ENCODE results near the gene ARMC6. TPM values are rescaled to one million over a fixed set of nuclear protein-coding genes. Genes with fewer than 3 reads are reported as not detected.

Gene ARMC6
- total RNA-seq, 1 donor from 2014 or later: 49.8 TPM

DNA sequence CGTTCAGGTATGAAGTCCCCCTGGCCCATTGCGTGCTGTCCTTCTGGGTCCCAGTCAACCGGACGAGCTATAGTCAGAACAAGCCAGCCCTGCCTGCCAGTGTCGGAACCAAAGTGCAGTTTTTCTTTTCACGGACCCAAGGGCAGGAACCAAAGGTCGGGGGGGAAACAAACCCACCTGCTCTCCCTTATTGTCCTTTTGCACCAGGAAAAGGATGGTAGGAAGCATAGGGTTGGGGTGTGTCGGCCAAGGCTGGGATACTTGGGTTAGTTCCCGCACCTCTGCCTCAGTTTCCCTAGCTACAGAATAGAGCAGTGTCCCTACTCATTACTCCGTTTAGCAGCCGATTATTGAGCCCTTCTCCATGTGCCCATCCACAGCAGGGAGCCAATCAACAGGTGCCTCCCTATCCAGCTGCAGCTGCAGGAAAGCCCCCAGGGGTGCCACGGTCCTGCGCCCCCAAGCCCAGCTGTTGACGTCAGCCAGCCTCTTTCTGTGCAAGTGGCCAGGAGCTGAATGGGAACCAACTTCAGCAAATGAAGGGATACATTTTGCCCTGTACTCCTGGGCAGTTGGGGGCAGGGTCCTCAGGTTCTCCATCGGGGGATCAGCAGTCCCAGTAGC lies 21.0 kb downstream of the ARMC6 start:
- DNase-seq (ENCODE audit: low read depth in 2 of 2): no peak

DNA sequence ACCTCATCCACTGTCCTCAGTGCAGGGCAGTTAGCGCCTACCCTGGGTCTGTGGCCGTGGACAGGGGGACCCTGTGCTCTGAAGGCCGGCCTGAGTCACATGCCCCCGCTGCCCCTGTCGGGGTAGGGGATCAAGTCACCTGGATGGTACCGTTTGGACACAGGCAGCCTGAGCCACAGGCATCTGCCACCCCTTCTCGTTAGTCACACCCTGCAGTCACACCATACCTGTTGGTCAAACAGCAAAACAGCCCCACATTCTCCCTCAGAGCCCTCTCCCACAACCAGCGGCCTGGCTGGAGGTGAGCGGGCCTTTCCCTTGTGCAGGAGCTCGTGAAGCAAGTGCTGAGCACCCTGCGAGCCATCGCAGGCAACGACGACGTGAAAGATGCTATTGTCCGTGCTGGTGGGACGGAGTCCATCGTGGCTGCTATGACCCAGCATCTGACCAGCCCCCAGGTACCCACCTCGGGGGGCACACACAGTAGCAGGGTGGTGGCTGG lies 21.6 kb downstream of the ARMC6 start:
- DNase-seq (ENCODE audit: low read depth in 2 of 2): no peak

DNA sequence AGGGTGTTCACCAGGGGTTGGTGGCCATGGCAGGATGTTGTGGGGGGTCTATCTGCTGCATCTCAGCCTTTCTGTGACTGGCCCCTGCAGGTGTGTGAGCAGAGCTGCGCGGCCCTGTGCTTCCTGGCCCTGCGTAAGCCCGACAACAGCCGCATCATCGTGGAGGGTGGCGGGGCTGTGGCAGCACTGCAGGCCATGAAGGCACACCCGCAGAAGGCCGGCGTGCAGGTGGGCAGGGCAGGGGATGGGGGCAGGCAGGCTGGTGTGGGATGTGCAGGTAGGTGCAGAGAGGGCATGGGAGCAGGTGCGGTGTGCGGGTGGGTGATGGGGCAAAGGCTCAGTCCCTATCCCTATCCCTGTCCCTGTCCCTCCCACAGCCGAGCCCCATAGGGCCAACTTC lies 22.3 kb downstream of the ARMC6 start:
- DNase-seq (ENCODE audit: low read depth in 2 of 2): no peak

DNA sequence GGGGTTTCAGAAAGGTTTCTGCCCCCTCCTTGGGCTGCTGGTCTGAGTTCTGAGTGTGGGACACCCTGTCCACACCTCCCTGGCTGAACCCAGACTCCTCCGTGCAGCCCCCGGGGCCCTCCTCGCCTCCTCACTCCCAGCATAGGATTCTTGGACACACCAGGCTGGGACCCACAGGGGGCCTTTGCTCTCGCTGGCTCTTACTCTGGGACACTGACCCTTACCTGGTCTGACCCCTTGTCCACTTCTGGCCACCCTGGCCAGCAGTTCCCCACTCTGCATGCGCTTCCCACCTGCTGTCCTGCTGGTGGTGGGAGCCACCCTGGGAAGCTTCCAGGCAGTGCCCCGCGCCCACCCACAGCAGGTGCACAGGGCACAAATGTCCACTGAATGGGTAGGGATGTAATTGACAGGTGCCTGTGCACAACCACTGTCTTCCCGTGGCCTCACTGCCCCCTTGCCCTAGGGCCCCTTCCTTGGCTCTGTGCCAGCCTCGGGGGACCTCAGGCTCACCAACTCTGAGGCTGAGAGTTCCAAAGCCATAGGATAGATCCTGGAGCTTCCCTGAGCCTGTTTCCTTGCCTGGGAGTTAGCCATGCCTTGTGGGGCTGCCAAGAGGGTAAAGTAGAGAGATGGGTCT lies 23.4 kb downstream of the ARMC6 start:
- DNase-seq (ENCODE audit: low read depth in 2 of 2): no peak

DNA sequence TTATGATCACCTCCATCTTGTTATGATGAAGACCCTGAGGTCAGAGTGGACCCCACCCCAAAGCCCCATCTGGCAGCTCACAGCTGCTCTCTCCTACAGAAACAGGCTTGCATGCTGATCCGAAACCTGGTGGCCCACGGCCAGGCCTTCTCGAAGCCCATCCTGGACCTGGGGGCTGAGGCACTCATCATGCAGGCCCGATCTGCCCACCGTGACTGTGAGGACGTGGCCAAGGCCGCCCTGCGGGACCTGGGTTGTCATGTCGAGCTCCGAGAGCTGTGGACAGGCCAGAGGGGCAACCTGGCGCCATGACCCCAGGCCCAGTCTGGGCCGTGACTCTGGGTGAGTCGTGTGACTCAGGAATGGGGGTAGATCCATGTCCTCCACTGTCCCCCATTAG lies 23.9 kb downstream of the ARMC6 start:
- no peak for DNase-seq (ENCODE audit: low read depth in 2 of 2)

DNA sequence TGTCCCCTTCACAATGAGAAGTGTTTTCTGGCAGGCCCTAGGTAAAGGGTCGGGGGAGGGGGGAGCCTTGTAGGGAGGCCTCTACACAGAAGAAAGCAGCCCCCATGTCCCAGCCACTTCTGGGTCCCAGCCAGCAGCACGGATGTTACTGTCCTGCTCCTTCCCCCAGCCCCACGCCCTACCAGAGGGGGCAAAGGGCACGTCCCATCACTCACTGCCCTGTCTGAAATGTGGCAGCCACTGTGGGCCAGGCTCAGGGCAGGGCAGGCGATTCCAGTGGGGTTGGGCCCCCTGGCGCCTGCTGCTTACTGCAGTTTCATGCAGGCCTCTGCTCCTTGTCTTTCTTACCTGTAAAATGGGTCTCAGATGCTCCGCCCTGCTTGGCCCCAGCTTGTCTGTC lies 24.3 kb downstream of the ARMC6 start:
- no peak for DNase-seq (ENCODE audit: low read depth in 2 of 2)

DNA sequence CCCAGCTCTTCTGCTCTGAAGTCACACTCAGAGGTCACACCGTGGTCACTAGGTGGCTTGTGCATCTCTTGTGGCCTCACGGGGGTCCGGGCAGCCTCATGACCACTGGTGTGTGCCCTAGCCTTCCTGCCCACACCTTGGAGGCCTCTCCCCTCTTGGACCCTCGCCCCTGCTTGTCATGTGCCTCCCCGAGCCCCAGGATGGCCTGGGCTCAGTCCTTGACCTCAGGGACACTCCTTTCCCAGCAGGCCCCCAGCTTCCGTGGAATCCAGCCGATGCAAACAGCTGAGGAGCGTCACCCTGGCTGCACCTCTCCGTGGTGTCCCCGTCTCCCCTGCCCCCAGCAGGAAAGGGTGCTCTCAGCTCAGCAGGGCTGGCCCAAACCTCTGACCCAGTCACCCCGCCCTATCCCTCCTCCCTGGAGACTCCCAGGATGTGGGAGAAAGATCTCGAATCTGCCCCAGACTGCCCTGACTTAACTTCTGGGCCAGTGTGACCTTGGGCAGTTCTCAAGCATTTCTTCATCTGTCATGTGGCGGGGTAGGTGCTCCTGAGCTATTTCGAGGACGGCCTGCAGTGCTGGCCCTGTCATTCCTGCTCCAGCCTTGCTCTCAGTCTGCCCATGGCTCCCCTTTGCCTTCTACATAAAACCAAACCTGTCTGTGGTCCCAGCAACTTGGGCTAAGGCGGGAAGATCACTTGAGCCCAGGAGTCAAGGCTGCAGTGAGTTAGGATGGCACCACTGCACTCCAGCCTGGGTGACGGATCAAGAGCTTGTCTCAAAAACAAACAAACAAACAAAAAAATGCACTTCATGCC lies 25.8 kb downstream of the ARMC6 start:
- DNase-seq (ENCODE audit: low read depth in 2 of 2): no peak

DNA sequence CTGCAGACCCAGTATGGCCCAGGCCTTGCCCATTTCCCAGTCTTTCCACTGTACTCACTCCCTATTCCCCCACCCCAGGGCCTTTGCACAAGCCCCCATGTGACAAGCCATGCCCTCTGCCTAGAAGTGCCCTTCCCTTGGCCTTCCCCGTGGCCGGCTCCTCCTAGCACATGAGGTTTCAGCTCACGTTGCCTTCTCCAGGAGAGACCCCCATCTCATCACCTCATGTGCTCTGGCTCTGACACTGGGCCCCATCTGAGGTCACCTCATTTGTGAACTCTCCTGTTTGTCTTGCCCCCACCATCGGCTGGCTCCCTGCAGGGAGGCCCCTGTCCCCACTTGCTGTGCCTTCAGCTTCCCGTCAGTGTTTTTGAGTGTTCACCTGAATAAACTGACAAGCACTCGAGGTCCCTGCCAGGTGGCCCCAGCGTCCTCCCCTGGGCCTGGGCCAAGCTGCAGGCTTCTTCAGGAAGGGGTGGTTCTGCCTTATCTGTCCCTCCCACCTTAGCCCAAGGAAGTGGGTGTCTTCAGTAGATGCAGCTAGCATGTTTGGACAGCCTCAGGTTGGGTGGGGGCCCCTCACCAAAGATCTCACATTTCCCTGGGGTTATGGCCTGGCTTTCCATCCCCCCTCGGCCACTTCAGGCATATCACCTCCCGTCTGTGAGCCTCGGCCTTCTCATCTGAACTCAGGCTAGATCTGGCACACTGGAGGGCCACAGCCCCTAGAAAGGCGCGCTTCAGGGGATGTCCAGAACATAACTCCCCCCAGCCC lies 26.6 kb downstream of the ARMC6 start:
- no peak for DNase-seq (ENCODE audit: low read depth in 2 of 2)

DNA sequence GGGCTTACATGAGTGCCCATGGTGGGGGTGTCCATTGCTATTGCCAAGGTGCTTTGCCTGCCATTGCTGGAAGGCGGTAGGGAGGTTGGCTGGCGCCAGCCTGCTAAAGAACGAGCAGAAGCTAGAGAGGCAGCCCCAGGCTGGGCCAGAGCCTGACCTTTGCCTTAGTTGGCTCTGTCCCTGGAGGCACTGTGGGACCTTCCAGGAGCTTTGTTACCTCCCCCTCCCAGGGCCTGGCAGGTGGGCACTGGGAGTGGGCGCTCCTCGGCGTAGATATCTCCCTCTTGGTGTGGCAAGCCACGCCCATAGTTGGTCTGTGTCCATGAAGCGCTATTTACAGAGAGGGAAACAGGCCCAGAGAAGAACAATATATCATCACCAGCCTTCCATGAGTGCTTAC lies 28.1 kb downstream of the ARMC6 start:
- DNase-seq (ENCODE audit: low read depth in 2 of 2): no peak

DNA sequence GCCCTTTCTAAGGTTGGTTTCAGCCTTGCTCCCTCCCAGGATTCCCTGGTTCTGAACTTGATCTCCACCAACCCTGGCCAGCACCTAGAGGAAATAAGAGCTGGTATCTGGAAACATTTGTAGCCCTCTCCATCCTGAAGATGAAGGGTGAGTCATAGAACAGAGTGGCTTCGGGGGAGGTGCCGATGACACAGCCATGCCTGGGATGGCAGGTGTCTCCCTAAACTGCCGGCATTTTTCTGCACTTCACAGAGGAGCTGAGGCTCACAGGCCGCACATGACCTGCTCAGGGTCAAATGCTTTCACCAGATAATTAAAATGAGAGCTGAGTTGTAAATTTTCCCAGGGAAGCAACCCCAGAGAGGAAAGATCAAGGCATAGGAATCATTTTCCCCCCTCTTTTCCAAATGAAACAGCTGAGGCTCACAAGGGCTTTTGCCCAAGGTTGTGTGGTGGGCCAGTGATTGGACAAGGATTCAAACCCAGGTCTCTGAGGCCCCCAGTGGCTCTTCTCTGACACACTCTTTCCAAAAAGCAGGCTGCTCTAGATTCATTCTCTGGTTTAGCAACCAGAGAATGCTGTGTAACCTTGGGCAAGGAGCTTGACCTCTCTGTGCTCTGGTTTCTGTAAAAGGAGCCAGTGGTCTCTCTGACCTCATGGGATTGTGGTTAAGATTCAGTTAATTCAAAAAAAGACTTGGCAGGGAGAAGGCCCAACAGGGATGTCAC lies 29.2 kb downstream of the ARMC6 start:
- peak in 1 of 2 donors; percentile 19 for DNase-seq (ENCODE audit: low read depth in 2 of 2)

DNA sequence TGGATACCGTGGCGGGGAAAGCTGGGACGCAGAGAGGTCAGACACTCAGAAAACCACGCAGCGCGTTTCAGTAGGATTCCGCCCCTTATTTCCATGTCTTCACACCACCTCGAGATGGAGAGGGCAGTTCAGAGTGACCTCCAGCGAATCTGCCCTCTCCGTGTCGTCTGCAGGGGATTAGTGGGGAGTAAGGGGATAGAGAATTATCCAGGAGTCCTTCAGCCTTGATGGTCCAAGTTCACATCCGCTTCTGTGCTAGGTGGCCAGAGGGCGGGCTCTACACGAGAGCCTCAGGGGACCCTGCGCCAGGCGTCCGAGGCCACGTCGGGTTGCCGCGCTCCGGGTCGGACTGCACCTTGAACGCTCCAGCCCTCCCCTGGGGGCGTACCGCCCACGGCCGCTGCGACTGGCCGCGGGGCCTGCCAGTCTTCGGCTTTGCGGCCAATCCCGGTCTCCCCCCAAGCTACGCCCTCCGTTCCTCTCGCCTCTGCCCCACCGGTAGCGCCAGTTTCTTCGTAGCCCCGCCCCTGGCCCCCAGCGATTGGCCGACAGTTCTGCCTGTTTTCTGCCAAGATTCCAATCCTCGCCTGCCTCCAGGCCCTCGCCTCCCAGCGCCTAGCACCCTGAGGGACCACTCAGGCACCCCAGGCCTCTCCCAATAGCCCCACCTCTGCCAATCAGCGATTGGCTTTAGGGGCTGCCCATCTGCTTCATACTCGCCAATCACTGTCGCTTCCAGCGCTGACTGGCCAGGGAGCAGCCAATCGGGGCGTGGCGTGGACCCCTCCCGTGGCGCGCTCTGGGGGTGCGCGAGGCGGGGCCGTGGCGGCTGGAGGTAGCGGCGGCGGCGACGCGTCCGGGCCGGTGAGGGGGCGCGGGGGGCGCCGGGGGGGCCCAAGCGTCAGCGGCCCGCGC lies 30.0 kb downstream of the ARMC6 start, which contains the start of gene SLC25A42:
TSS of gene SLC25A42 (plus strand) at position 812 of the 915 bp plus-strand sequence. CDS start 32,131 bp downstream, outside the sequence.
- peak; percentile 100 for DNase-seq (ENCODE audit: low read depth in 2 of 2)

DNA sequence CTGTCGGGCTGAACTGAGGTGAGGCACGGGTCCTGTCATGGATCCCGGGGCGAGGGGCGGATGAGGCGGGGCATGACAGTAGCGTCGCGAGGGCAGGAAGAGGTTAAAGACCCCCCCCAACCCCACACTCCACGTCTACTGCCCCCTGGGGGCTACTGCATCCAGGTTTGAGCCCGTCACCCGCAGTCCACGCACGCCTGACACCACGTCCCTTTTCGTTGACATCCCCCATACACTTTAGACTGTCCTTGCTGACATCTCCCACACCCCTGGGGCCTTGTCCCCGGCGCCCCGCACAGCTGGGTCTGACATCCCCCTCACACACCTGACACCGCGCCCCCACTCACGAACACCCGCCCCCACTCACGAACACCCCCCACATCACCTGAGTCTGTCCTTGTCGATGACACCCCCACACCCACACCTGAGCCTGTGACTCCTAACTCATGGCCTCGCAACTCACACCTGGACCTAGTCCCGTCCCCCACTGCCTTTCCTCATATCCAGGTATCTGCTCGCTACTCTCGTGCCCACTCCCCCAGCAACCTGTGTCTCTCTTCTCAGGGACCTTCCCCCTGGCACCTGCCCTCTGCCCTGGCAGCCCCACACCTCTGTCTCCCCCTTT lies 30.8 kb downstream of the ARMC6 start:
- no peak for DNase-seq (ENCODE audit: low read depth in 2 of 2)

DNA sequence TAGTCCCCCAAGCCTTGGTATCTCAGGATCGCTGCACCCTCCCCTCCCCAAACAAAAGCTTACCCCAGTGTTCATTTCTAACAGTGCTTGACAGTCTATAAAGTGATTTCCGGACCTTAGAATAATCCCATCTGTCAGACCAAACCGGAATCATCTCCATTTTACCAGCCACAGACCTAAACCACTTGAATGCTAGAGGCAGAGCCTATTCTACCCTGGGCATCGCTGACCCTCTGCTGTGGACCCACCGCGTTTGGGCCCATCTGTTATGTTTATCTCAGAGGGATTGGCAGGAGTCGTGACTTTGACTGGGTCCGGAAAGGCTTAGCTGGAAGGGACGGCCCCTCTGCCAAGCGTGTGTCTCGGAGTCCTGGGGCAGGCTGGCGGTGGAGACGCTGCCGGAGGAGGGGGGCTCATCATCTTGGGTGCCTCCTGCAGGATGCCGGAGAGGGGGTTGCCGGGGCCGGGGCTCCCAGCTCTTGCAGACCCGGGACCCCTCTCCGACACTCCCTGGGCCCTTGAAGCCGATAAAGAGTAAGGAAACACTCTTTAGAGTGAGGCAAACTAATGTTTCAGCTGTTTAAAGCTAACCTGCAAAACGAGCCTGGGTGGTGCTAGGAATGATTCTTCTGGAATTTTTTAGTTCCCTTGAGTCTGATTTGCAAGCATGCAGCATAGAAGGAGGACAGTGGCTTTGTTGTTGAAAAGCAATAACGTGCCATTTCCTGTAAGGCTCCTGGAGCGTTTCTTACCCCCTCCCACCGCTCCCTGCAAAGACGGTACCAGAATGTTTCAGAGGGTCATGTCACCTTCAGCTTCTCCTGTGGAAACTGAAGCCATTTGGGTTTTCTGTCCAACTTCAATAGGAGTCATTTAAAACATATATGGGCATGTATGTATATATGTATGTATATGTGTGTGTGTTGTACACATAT lies 31.7 kb downstream of the ARMC6 start:
- DNase-seq (ENCODE audit: low read depth in 2 of 2): peak in 1 of 2 donors; percentile 24

DNA sequence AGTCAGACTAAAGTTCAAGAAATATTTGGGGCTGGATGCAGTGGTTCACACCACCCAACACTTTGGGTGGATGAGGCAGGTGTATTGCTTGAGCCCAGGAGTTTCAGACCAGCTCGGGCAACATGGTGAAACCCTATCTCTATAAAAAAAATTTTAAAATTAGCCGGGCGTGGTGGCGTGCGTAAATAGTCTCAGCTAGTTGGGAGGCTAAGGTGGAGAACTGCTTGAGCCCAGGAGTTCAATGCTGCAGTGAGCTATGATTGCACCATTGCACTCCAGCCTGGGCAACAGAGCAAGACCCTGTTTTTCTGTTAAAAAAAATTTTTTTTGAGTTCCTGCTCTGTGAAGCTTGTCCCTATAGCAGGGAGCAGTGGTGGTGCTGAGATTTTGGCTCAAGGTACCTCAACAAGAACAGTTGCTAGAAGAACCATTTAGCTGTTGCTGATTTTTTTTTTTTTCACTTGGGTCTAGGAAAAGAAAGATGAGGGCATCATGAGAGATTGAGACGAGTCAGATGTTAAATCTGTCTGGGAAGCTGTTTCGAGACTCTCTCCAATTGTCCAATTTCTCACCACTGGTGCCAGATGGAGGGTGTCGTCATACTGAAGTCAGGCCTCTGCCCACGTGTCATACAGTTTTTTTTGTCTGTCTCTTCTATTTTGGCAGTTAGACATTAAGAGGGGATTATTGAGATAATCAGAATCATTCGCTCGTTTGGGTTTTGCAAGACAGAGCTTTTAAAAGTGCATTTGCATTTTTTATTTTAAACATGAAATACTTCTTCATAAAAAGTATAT lies 34.1 kb downstream of the ARMC6 start:
- DNase-seq (ENCODE audit: low read depth in 2 of 2): no peak

DNA sequence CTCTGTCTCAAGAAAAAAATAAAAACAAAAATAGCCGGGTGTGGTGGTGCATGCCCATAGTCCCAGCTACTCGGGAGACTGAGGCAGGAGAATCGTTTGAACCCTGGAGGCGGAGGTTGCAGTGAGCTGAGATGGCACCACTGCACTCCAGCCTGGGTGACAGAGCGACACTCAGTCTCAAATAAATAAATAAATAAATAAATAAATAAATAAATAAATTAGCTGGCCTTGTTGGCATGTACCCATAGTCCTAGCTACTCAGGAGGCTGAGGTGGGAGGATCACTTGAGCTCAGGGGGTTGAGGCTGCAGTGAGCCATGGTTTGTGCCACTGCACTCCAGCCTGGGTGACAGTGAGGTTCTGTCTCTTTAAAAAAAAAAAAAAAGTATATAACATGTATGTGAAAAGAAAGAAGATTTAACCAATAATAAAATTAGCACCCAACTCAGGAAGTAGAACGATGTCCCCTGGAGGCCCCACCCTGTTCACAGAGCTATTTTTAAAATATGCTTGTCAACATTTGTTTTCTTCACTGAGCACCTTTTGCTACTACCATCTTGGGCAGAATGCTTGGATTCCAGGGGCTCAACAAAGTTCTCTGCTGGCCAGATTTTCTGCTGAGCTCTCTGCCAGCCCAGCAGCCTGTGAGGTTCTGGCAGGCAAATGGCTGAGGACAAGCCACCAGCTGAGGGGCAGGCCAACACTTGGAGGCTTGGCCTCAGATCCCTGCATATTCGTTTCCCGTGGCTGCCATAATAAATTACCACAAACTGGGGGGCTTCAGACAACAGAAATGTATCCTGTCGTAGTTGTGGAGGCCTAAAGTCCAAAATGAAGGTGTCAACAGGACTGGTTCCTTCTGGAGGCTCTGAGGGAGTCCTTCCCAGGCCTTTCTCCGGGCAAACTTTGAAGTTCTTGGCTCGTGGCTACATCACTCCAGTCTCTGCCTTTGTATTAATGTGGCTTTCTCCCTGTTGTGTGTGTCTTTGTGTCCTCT lies 35.6 kb downstream of the ARMC6 start:
- no peak for DNase-seq (ENCODE audit: low read depth in 2 of 2)

DNA sequence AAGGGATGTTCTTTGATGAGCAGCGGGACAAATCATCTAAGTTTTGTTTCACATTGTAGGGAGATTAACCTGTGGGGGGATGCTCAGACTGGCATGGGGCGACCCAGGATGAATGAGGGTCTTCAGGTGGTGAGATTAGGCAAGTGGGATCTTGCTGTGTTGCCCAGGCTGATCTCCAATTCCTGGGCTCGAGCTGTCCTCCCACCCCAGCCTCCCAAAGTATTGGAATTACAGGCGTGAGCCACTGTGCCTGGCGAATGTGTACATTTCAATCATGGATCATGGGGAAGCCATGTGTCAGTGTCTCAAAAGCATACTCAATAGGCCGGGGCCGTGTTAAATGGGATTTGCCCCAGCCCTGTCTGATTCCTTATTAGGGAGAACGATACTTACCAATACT lies 38.5 kb downstream of the ARMC6 start:
- no peak for DNase-seq (ENCODE audit: low read depth in 2 of 2)
